Measurements from ENCODE around the gene ERFL.

ERFL gene

GRCh38 chr19:41859618-41860418 lies 68.4 kb downstream of the ERFL start, which contains the start of gene RPS19:
Gene RPS19, plus strand, starts transcription at chr19:41860255. Its CDS starts 520 bp downstream, at chr19:41860775.
- peak; percentile 97 for DNase-seq (ENCODE audit: low read depth)

GRCh38 chr19:41859213-41859617 lies 69.0 kb downstream of the ERFL start:
- DNase-seq (ENCODE audit: low read depth), result no peak
